Loucy (cell line): Measurements from ENCODE around the gene OSTM1.

Source experiments
- H2AFZ ChIP-seq: fragments of 200-600 bp; sonication (generic); 2 replicates; pipeline ENCODE4 v1.6.0; 2016; ENCODE audit warnings: antibody characterized with exemption, mild to moderate bottlenecking, low read length, moderate library complexity
- H3F3A ChIP-seq: fragments of 200-600 bp; 2 replicates; pipeline ENCODE4 v1.6.0; 2016; ENCODE audit warnings: antibody characterized with exemption, low read depth, mild to moderate bottlenecking
- H3K27me3 ChIP-seq: fragments of 200-600 bp; sonication (generic); 2 replicates; pipeline ENCODE4 v1.6.1; 2014; ENCODE audit warnings: low read length, mild to moderate bottlenecking; ENCODE audit not compliant: insufficient read depth, poor library complexity, severe bottlenecking
- H3K36me3 ChIP-seq: fragments of 200-600 bp; sonication (generic); 2 replicates; pipeline ENCODE4 v1.6.1; 2016; ENCODE audit warnings: low read length; ENCODE audit not compliant: insufficient read depth
- H3K4me1 ChIP-seq: fragments of 200-600 bp; sonication (generic); 2 replicates; pipeline ENCODE4 v1.5.1; 2014; ENCODE audit warnings: low read length, mild to moderate bottlenecking; ENCODE audit not compliant: insufficient read depth, poor library complexity, severe bottlenecking
- H3K4me2 ChIP-seq: fragments of 200-600 bp; sonication (generic); 2 replicates; pipeline ENCODE4 v1.6.0; 2014; ENCODE audit warnings: antibody characterized with exemption, low read length, low read depth, mild to moderate bottlenecking; ENCODE audit not compliant: poor library complexity, severe bottlenecking
- H3K4me3 ChIP-seq: fragments of 200-600 bp; sonication (generic); 2 replicates; pipeline ENCODE4 v1.5.1; 2014; ENCODE audit warnings: low read length, mild to moderate bottlenecking, mixed read lengths; ENCODE audit not compliant: poor library complexity, severe bottlenecking
- H3K79me2 ChIP-seq: fragments of 200-600 bp; sonication (generic); 2 replicates; pipeline ENCODE4 v1.6.1; 2014; ENCODE audit warnings: low read length; ENCODE audit not compliant: insufficient read depth
- H3K9ac ChIP-seq: fragments of 200-600 bp; sonication (generic); 2 replicates; pipeline ENCODE4 v1.6.0; 2014; ENCODE audit warnings: mild to moderate bottlenecking, low read depth, low read length, moderate library complexity; ENCODE audit not compliant: poor library complexity, severe bottlenecking
- H3K9me2 ChIP-seq: fragments of 200-600 bp; sonication (generic); replicated peaks from 2 replicates; pipeline ENCODE4 v1.6.1; 2016; ENCODE audit warnings: low read depth, low read length, mixed read lengths
- H3K9me3 ChIP-seq: fragments of 200-600 bp; sonication (generic); 2 replicates; pipeline ENCODE4 v1.6.1; 2014; ENCODE audit warnings: mild to moderate bottlenecking, antibody characterized with exemption, low read length, low read depth; ENCODE audit not compliant: insufficient read depth
- H4K20me1 ChIP-seq: fragments of 200-600 bp; sonication (generic); 2 replicates; pipeline ENCODE4 v1.6.0; 2014; ENCODE audit warnings: antibody characterized with exemption, low read length, mild to moderate bottlenecking; ENCODE audit not compliant: insufficient read depth, poor library complexity, severe bottlenecking
- CTCF ChIP-seq: fragments of 200-600 bp; sonication (generic); conservative IDR thresholded peaks from 2 replicates; pipeline ENCODE4 v1.5.1; 2014; ENCODE audit warnings: mild to moderate bottlenecking, antibody characterized with exemption, low read length
- EZH2phosphoT487 ChIP-seq: fragments of 200-600 bp; IDR thresholded peaks from 2 replicates; pipeline ENCODE4 v1.6.1; 2018; ENCODE audit warnings: antibody characterized with exemption, mild to moderate bottlenecking, moderate library complexity, borderline replicate concordance

The OSTM1 gene

DNA sequence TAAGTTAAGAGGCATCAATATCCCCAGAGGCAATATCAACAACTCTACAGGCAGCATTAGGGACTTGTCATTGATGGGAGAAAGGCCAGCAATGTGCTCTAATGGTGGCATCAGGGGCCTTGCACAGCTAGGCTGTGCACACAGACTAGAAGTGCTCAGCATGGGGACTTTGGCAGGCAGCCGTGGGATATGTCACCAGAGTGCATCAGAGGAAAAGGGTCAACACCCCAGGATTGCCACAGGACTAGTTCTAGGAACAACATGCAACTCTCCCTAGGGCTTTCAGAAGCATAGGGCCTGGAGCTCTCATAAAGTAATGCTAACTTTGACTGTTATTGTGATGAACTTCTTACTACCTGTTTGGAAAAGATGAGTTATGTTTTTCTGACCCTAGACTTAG lies 32.2 kb upstream of the OSTM1 start:
- Histone ChIP-seq H3K9me2 (no peaks in the 10 kb centered on the region), H3K9me3 (no peaks in the 10 kb centered on the region), H3K9ac (no peak overlapping the region), H3K36me3 (no peaks in the 10 kb centered on the region), H4K20me1 (no peaks in the 10 kb centered on the region), H2AFZ (peak overlapping the region; percentile 30; the same call in 1 of the 2 replicates), H3K4me2 (no peak overlapping the region), H3F3A (no peaks in the 10 kb centered on the region), H3K4me1 (no peaks in the 10 kb centered on the region), H3K79me2 (no peaks in the 10 kb centered on the region), H3K4me3 (no peak overlapping the region), H3K27me3 (no peaks in the 10 kb centered on the region)
- TF ChIP-seq CTCF (no peak), EZH2phosphoT487 (no peak)

DNA sequence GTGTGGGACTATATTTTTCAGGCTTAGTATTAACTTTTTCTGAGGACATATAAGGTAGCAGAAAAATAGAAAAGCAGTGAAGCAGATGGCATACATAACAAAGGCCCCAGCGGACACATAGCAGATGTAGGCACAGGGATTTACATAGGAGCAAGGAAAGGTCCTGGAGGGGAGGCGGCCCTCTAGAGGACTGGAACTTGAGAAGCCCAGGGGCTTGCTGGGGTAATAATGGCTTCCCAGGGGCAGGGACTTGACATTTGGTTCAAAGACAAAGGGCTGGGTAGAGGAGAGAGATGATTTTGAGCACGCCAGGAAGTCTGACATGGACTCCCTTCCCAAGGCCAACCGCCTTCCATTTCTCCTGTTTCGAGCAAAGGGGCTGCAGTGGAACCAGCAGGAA lies 31.7 kb upstream of the OSTM1 start:
- H3K4me3 ChIP-seq, result no peak overlapping the region
- H3K79me2 ChIP-seq, result no peaks in the 10 kb centered on the region
- no peaks in the 10 kb centered on the region for H3K36me3 ChIP-seq
- no peaks in the 10 kb centered on the region for H3K27me3 ChIP-seq
- no peaks in the 10 kb centered on the region for H3K9me3 ChIP-seq
- H3K4me1 ChIP-seq, result no peaks in the 10 kb centered on the region
- H3K9ac ChIP-seq, result no peak overlapping the region
- no peak overlapping the region for H3K4me2 ChIP-seq
- H3K9me2 ChIP-seq, result no peaks in the 10 kb centered on the region
- TF ChIP-seq CTCF (no peak), EZH2phosphoT487 (no peak)
- H3F3A ChIP-seq, result no peaks in the 10 kb centered on the region
- H4K20me1 ChIP-seq, result no peaks in the 10 kb centered on the region
- H2AFZ ChIP-seq, result no peak overlapping the region

DNA sequence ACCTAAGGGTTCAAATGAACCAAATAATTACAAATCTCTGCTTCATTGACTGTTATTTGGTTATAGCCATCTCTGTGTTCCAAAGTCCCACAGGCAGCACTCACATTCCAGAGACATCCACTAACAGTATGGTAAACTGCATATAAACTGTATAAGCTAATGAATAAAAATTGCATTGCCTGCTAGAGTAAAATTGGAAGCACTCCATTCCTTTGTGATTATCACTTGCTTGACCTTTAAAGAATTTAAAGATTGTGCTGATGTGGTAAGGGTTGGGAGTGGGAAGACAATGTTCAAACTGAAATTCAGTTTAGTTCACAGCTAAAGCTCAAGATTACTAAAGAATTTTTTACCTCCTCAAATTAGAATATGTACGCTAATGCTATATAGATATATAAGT lies 31.0 kb upstream of the OSTM1 start:
- H3K4me3 ChIP-seq, result no peak overlapping the region
- H3K4me2 ChIP-seq, result no peak overlapping the region
- no peak overlapping the region for H2AFZ ChIP-seq
- H3K4me1 ChIP-seq, result no peaks in the 10 kb centered on the region
- no peaks in the 10 kb centered on the region for H4K20me1 ChIP-seq
- no peak overlapping the region for H3K9ac ChIP-seq
- H3K36me3 ChIP-seq, result no peaks in the 10 kb centered on the region
- no peaks in the 10 kb centered on the region for H3K27me3 ChIP-seq
- H3K9me2 ChIP-seq, result no peaks in the 10 kb centered on the region
- no peaks in the 10 kb centered on the region for H3K79me2 ChIP-seq
- TF ChIP-seq EZH2phosphoT487 (no peak), CTCF (no peak)
- H3K9me3 ChIP-seq, result no peaks in the 10 kb centered on the region
- H3F3A ChIP-seq, result no peaks in the 10 kb centered on the region
